ENCODE measurements around the gene HOXD3.

GRCh38 chr2:176193048-176193447, 35.9 kb downstream of the HOXD3 start:
- no peak for TF ChIP-seq CTCF (IDR thresholded peaks at IDR 0.05)
- no peak for TF ChIP-seq ELK1 (IDR thresholded peaks at IDR 0.05; ENCODE audit: low read depth, low read length)
- no peak for TF ChIP-seq POLR2A (IDR thresholded peaks at IDR 0.05; ENCODE audit: low read length)

Measured in A549 (cell line).